Breast epithelium (tissue), 4 donors: Measurements from ENCODE around the gene RAB8A. TPM values are rescaled to one million over a fixed set of nuclear protein-coding genes. Genes with fewer than 3 reads are reported as not detected.

Experiments
- DNase-seq, 2 donors: peaks; one replicate each; pipeline ENCODE4 v3.0.0-alpha.2; 2019; ENCODE audit warnings: low spot score in 2 of 2
- H3K27ac ChIP-seq, 2 donors: fragments of 200-600 bp; sonication (generic) in 1 of 2; one replicate each; pipeline ENCODE4 v1.5.1; 2016 to 2019; ENCODE audit warnings: mild to moderate bottlenecking in 1 of 2
- H3K27me3 ChIP-seq, 2 donors: fragments of 200-600 bp; sonication (generic) in 1 of 2; one replicate each; pipeline versions ENCODE4 v1.5.1 to v1.6.0; 2017 to 2019; ENCODE audit warnings: control low read depth in 1 of 2, mild to moderate bottlenecking in 1 of 2
- H3K36me3 ChIP-seq: fragments of 200-600 bp; one replicate; pipeline ENCODE4 v1.5.1; 2019
- H3K4me1 ChIP-seq, 2 donors: fragments of 200-600 bp; sonication (generic); one replicate each; pipeline ENCODE4 v1.5.1; 2016 to 2019; ENCODE audit warnings: control low read depth in 1 of 2
- H3K4me3 ChIP-seq, 3 donors: fragments of 200-600 bp; sonication (generic); 1 replicate in 2 of 3; 2 replicates in 1 of 3; pipeline ENCODE4 v1.5.1; 2016 to 2019; ENCODE audit warnings: mild to moderate bottlenecking in 3 of 3, moderate library complexity in 2 of 3
- H3K9me3 ChIP-seq, 2 donors: fragments of 200-600 bp; sonication (generic) in 1 of 2; one replicate each; pipeline ENCODE4 v1.5.1; 2016 to 2019; ENCODE audit warnings: control low read depth in 1 of 2
- CTCF ChIP-seq, 3 donors: fragments of 450-650 bp; IDR thresholded peaks; one replicate each; pipeline ENCODE4 v1.5.1; 2016 to 2017; ENCODE audit warnings: antibody characterized with exemption in 3 of 3, mild to moderate bottlenecking in 3 of 3, moderate library complexity in 3 of 3
- POLR2A ChIP-seq: fragments of 450-650 bp; IDR thresholded peaks from one replicate; pipeline ENCODE4 v1.6.1; 2016; ENCODE audit warnings: antibody characterized with exemption, mild to moderate bottlenecking, moderate library complexity
- POLR2AphosphoS5 ChIP-seq, 3 donors: sonication (generic); formaldehyde crosslinking; IDR thresholded peaks; one replicate each; pipeline ENCODE4 v1.6.1; 2017; ENCODE audit warnings: antibody characterized with exemption in 3 of 3
- intact Hi-C: fragments of 100-400 bp; cut with DNase I; formaldehyde crosslinking; loops from one replicate; pipeline ENCODE4 v1.15.1; 2023; ENCODE audit warnings: low total_unique reads
- total RNA-seq, 3 donors: library from RNA; depleted of rRNA; stranded (reverse); fragments of >200 nt; gene quantifications; one replicate each; pipeline ENCODE4 v1.1.0, GENCODE V29; 2016

Gene RAB8A
- total RNA-seq, 3 donors from 2014 or later = 34.7 to 40.6 (median 38.8) TPM

- peaks cover 0 to 7% of the 10 kb centered on the region in 2 donors for H3K4me1 ChIP-seq
- DNase-seq = no peak
- TF ChIP-seq CTCF (IDR thresholded peaks at IDR 0.05) (peak in 1 of 3 donors; percentile 28), POLR2A (no peak), POLR2AphosphoS5 (IDR thresholded peaks at IDR 0.05) (peak in 1 of 3 donors; percentile 34)
- intact Hi-C loops = no loop called here
- no peaks in the 10 kb centered on the region for H3K36me3 ChIP-seq
- no peaks in the 10 kb centered on the region for H3K27me3 ChIP-seq
- H3K9me3 ChIP-seq = no peaks in the 10 kb centered on the region
- peak overlapping the region in 1 of 3 donors; percentile 25 for H3K4me3 ChIP-seq
- H3K27ac ChIP-seq = peak overlapping the region; percentile 81 to 85
Measured at GRCh38 chr19:16088351-16089009, 23.2 kb upstream of the RAB8A start.

- Histone ChIP-seq H3K36me3 (no peaks in the 10 kb centered on the region), H3K4me1 (peaks cover 0 to 7% of the 10 kb centered on the region in 2 donors), H3K27ac (peak overlapping the region; percentile 81 to 85), H3K9me3 (no peaks in the 10 kb centered on the region), H3K27me3 (no peaks in the 10 kb centered on the region), H3K4me3 (no peak overlapping the region)
- intact Hi-C loops = no loop called here
- no peak for DNase-seq
- TF ChIP-seq CTCF (IDR thresholded peaks at IDR 0.05) (peak in 1 of 3 donors; percentile 4), POLR2AphosphoS5 (IDR thresholded peaks at IDR 0.05) (no peak), POLR2A (no peak)
Measured at GRCh38 chr19:16089010-16089846, 22.5 kb upstream of the RAB8A start.

GRCh38 chr19:16091546-16092475, 19.9 kb upstream of the RAB8A start:
- H3K36me3 ChIP-seq = no peaks in the 10 kb centered on the region
- H3K4me1 ChIP-seq = peaks cover 0 to 7% of the 10 kb centered on the region in 2 donors
- peak overlapping the region; percentile 43 to 85 for H3K27ac ChIP-seq
- H3K9me3 ChIP-seq = no peaks in the 10 kb centered on the region
- H3K4me3 ChIP-seq = no peak overlapping the region
- no peaks in the 10 kb centered on the region for H3K27me3 ChIP-seq
- intact Hi-C loops = no loop called here
- DNase-seq = no peak
- TF ChIP-seq POLR2A = no peak
- no peak for TF ChIP-seq POLR2AphosphoS5 (IDR thresholded peaks at IDR 0.05)
- no peak for TF ChIP-seq CTCF (IDR thresholded peaks at IDR 0.05)

- Histone ChIP-seq H3K27me3 (no peaks in the 10 kb centered on the region), H3K4me3 (no peak overlapping the region), H3K36me3 (no peaks in the 10 kb centered on the region), H3K4me1 (no peaks in the 10 kb centered on the region), H3K27ac (peak overlapping the region; percentile 58 to 85), H3K9me3 (no peaks in the 10 kb centered on the region)
- TF ChIP-seq POLR2A (no peak), POLR2AphosphoS5 (IDR thresholded peaks at IDR 0.05) (no peak), CTCF (IDR thresholded peaks at IDR 0.05) (no peak)
- DNase-seq = no peak
- intact Hi-C loops = no loop called here
Measured at GRCh38 chr19:16094360-16095070, 17.2 kb upstream of the RAB8A start.
